ENCODE measurements around the gene KCTD21.

The KCTD21 gene

GRCh38 chr11:78201096-78201818 is 12.8 kb upstream of the KCTD21 start:
- DNase-seq = no peak

DNA sequence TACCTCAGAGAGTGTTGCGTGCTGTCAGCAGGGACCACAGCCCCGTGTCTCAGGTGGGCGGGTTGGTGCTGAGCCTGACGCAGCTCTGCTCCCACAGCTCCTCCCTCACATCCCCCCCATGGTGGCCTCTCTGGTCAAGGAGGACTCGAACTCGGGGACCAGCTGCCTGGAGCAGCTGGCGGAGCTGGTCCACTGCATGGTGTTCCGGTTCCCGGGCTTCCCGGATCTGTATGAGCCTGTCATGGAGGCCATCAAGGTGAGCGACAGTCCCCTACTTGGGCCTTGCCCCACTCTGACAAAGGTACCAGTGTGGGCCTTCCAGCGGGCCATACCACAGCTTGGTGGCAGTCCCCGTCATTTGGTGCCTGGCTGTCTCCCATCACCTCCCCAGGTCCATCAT is 12.1 kb upstream of the KCTD21 start:
- DNase-seq = no peak

DNA sequence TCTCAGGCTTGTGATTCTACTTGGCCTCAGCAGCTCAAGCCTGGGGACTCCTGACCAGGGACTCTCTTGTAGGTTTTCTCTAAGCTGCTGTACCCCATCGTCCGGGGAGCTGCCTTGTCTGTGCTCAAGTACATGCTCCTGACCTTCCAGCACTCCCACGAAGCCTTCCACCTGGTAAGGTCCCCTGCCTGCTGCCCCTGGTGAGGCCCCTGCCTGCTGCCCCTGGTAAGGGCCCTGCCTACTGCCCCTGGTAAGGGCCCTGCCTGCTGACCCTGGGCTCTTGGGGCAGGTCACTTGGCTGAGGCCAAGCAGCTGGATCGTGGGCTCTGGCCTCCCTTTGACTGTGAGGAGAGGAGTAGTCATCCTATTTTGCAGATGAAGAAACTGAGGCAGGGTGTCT is 11.6 kb upstream of the KCTD21 start:
- DNase-seq = no peak

DNA sequence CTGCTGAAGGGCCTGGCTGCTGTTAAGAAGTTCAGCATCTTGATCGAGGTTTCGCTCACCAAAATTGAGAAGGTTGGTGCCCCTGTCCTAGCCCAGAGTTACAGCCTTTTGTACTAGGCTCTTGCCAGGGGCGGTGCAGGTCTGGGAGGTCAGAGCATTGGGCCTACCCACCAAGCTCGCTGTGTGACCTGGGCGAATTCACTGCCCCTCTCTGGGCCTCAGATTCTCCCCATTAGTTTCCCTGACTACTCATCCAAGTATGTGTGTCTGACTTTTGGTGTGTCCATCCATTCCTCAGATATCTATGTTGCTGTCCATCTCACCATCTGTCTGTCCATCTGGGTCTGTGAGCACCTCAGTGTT is 11.2 kb upstream of the KCTD21 start:
- no peak for DNase-seq

- DNase-seq = no peak
These were observed 10.7 kb upstream of the KCTD21 start for GRCh38 chr11:78199015-78199652.

- DNase-seq = no peak
These were observed 9.4 kb upstream of the KCTD21 start for GRCh38 chr11:78197816-78198215.

GRCh38 chr11:78196661-78197091 is 8.2 kb upstream of the KCTD21 start:
- peak; percentile 57 for DNase-seq

- peak; percentile 54 for DNase-seq
These were observed 7.6 kb upstream of the KCTD21 start for GRCh38 chr11:78195917-78196560.

GRCh38 chr11:78194490-78194889 is 6.1 kb upstream of the KCTD21 start:
- DNase-seq = no peak

DNA sequence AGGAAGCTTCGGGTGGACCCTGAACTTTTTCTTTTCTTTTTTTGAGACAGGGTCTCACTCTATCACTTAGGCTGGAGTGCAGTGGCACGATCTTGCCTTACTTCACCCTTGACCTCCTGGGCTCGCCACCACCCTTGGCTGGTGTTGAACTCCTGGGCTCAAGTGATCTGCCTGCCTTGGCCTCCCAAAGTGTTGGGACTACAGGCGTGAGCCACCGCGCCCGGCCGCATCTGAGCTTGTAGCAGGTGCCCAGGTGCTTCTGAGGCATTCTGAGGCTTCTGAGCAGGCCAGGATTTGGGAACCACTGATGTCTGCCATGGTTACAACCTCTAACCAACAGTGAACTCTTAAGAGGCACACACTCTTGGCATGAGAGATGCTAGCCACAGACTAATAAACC is 5.4 kb upstream of the KCTD21 start:
- no peak for DNase-seq

- no peak for DNase-seq
These were observed 4.5 kb upstream of the KCTD21 start for GRCh38 chr11:78192911-78193351.

DNA sequence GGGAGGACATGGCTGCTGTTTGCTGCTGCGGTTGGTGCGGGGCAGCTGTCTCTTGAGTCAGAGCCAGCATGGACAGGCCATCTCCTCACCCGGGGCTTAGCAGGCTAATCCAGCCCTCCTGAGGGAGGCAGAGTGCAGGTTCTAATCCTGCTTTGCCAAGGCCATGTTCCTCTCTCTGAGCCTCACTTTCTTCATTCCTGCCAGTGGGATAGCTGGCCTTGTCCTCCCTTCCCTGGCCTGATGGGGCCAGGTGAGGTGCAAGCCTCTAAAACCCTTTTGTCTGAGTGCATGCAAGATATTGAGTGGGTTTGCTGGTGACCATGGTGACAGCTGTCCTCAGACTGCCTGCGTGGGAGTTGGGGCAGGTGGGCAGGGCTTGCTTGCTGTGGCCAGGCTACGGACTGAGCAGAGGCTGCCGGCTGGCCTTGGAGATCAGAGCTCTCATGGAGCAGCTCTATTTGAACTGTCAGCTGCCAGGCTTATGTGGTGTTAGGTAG is 3.8 kb upstream of the KCTD21 start:
- no peak for DNase-seq

- DNase-seq = no peak
These were observed 2.6 kb upstream of the KCTD21 start for GRCh38 chr11:78190871-78191538.

DNA sequence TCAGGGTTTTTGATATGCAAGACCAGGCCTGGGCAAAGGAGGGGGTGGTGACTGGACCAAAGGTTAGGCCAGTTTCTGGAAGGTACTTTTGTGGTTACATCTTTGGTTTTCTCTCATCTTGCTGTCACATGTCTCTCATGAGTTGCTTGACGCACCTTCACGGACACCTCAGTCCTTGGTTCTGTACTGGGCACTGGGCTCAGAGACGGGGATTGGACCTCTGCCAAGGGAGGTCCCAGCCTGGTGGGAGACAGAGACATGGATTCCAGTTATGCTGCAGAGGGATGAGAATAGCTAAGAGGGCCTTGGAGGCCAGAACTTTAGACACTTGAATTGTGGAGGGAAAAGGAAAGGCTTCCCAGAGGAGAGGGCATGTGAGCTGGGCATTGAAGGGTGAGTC is 1.9 kb upstream of the KCTD21 start:
- no peak for DNase-seq

DNA sequence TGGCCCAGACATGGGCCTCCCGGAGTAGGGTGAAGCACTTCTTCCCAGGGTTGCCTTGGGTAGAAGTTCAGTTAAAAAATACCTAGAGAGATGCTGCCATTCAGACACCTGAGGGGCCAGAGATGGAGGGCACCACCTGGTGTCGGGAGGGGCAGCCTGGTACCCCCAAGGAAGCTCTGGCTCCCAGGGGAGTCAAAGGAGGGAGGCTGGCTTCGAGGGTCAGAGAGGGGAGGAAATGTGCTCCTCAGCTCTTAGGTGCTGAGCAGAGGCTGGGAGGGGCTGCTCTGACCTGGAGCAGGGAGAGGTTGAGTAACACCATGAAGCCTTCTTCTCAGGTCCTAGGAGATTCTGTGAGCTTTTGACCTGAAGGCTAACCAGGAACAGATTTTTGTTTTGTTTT is 1.4 kb upstream of the KCTD21 start:
- no peak for DNase-seq

GRCh38 chr11:78189174-78189724 is 823 bp upstream of the KCTD21 start:
- DNase-seq = no peak

- peak; percentile 59 for DNase-seq
These were observed 800 bp downstream of the KCTD21 start for GRCh38 chr11:78187366-78188285.

GRCh38 chr11:78181185-78181584 is 7.2 kb downstream of the KCTD21 start:
- DNase-seq = no peak

GRCh38 chr11:78180751-78181150 is 7.7 kb downstream of the KCTD21 start:
- no peak for DNase-seq

DNA sequence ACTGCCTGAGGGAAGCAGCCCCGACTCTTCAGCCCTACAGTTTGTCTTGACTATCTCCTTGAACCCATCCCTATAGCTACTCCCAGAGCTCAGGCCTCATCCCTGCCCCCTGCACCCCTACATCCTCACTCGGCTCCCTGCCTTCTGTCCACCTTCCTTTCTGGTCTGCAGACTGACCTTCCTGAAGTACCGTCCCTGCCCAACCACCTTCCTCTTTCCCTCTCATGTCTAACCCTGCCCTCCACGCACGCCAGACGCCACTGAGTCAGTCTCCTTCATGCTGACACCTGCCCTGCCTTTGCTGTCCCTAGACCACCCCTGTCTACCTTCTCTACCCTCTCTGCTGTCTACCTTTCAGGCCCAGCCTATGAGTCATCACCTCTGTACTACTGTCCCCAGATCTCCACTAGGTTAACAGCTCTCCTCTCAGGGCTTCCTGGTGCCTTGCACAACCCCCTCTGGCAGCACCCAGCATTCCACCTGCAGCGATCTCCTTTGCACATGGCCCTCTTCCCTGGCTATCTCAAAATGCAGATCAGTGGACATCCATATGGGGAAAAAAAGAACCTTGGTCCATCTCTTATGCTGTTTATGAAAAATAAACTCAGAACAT is 8.9 kb downstream of the KCTD21 start:
- DNase-seq = no peak

DNA sequence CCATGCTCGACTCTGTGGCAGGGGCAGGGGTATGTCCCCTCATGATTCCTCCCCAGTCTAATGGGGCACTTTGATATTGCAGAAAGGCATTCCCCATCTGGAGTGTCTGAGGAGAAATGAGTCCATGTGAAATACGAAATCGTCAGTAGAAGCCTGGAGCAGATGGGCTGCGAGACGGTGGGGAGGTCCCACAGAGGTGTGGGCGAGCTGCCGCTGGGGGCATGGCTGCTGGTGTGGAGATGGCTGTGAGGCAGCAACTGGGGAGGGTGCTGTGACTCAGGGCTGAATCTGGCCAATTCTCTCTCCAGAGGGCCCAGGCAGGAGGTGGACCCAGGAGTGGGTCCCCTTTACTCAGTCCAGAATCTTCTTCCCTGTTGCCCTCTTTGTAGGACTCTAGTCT is 11.2 kb downstream of the KCTD21 start:
- DNase-seq = no peak

Data from right kidney (tissue), 1 donor.